LNCAP (cell line): ENCODE results near the gene F10.

Experiments
- CTCF ChIP-seq: fragments of 450-650 bp; IDR thresholded peaks from 2 replicates; pipeline ENCODE4 v1.5.1; 2017; ENCODE audit warnings: mild to moderate bottlenecking

The F10 gene

GRCh38 chr13:113122550-113123225 lies at the start of gene F10:
Gene F10, plus strand, starts transcription at chr13:113122799. Its CDS starts 57 bp downstream, at chr13:113122856.
- no peak for TF ChIP-seq CTCF

- no peak for TF ChIP-seq CTCF
These were observed 48.7 kb upstream of the F10 start for GRCh38 chr13:113073942-113074341.

- no peak for TF ChIP-seq CTCF
These were observed 48.2 kb upstream of the F10 start for GRCh38 chr13:113074401-113074800.

GRCh38 chr13:113074876-113075275 lies 47.7 kb upstream of the F10 start:
- TF ChIP-seq CTCF: no peak

GRCh38 chr13:113075711-113076110 lies 46.9 kb upstream of the F10 start:
- no peak for TF ChIP-seq CTCF

GRCh38 chr13:113076681-113077401 lies 45.8 kb upstream of the F10 start:
- no peak for TF ChIP-seq CTCF

- no peak for TF ChIP-seq CTCF
These were observed 45.0 kb upstream of the F10 start for GRCh38 chr13:113077566-113077952.
